ENCODE measurements around the gene CMTR1. TPM values are rescaled to one million over a fixed set of nuclear protein-coding genes. Genes with fewer than 3 reads are reported as not detected.

The CMTR1 gene
- total RNA-seq, 1 experiment from 2014 or later: 34.8 TPM

- H2BK20ac ChIP-seq (ENCODE audit: low read depth, low read length, poor library complexity, severe bottlenecking): no peak overlapping the region
- no peak overlapping the region for H3K27ac ChIP-seq (ENCODE audit: insufficient read length, low read depth, low read length)
- H3K14ac ChIP-seq (ENCODE audit: insufficient read depth, low read length): no peak overlapping the region; the same call in 1 of the 2 replicates
- TF ChIP-seq, protein P1, sequence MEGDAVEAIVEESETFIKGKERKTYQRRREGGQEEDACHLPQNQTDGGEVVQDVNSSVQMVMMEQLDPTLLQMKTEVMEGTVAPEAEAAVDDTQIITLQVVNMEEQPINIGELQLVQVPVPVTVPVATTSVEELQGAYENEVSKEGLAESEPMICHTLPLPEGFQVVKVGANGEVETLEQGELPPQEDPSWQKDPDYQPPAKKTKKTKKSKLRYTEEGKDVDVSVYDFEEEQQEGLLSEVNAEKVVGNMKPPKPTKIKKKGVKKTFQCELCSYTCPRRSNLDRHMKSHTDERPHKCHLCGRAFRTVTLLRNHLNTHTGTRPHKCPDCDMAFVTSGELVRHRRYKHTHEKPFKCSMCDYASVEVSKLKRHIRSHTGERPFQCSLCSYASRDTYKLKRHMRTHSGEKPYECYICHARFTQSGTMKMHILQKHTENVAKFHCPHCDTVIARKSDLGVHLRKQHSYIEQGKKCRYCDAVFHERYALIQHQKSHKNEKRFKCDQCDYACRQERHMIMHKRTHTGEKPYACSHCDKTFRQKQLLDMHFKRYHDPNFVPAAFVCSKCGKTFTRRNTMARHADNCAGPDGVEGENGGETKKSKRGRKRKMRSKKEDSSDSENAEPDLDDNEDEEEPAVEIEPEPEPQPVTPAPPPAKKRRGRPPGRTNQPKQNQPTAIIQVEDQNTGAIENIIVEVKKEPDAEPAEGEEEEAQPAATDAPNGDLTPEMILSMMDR (conservative IDR thresholded peaks at IDR 0.05): no peak
- Mint-ChIP-seq H3K27me3 (ENCODE audit: low read depth) (peaks cover 1% of the 10 kb centered on the region), H3K9me3 (no peaks in the 10 kb centered on the region), H3K36me3 (ENCODE audit: insufficient read depth in 1 of 3, low read depth in 3 of 3) (no peaks in the 10 kb centered on the region; a peak in 1 of 7 replicates), H3K4me1 (peaks cover 45 to 59% of the 10 kb centered on the region in 2 experiments), H3K27ac (no peak overlapping the region), H3K4me3 (no peak overlapping the region)
- no peak overlapping the region for H4K8ac ChIP-seq (replicated peaks; ENCODE audit: insufficient read length, low read depth, low read length)
- H3K27me3 ChIP-seq (ENCODE audit: insufficient read depth, low read length): no peaks in the 10 kb centered on the region
- H3K79me1 ChIP-seq (ENCODE audit: insufficient read depth, low read depth, low read length, poor library complexity, severe bottlenecking): no peaks in the 10 kb centered on the region
- H2BK15ac ChIP-seq (ENCODE audit: low read depth, low read length): no peak overlapping the region
- H2AK5ac ChIP-seq (ENCODE audit: insufficient read length, low read length): no peak overlapping the region
- no peaks in the 10 kb centered on the region for H3K9me3 ChIP-seq (ENCODE audit: control insufficient read depth, low read depth, low read length)
- H2BK5ac ChIP-seq (ENCODE audit: insufficient read length, low read length): no peak overlapping the region
- H3K4me2 ChIP-seq (ENCODE audit: insufficient read depth, insufficient read length, low read length): no peak overlapping the region
- H4K91ac ChIP-seq (ENCODE audit: insufficient read length, low read depth, low read length): no peak overlapping the region
- H3K18ac ChIP-seq (ENCODE audit: insufficient read length, low read depth, low read length): no peak overlapping the region
- H3K56ac ChIP-seq (ENCODE audit: insufficient read length, low read depth, low read length): no peak overlapping the region
- H2BK12ac ChIP-seq (ENCODE audit: insufficient read length, low read depth, low read length): no peak overlapping the region
- H3K23ac ChIP-seq (ENCODE audit: insufficient read length, low read depth, low read length): no peak overlapping the region
- no peaks in the 10 kb centered on the region for H4K20me1 ChIP-seq (ENCODE audit: control insufficient read depth, insufficient read depth, insufficient read length)
- peaks cover 5% of the 10 kb centered on the region; the same call in 1 of the 2 replicates for H3K4me1 ChIP-seq (ENCODE audit: insufficient read depth, low read length)
- DNase-seq: peak; percentile 20
- H3K79me2 ChIP-seq (ENCODE audit: insufficient read depth, low read length): no peaks in the 10 kb centered on the region
- H3K23me2 ChIP-seq (ENCODE audit: insufficient read length, low read depth, low read length, poor library complexity, severe bottlenecking): no peaks in the 10 kb centered on the region
- H3K9ac ChIP-seq (ENCODE audit: extremely low read depth, insufficient read length, low read length): no peak overlapping the region
- H3T11ph ChIP-seq (ENCODE audit: low read length): no peak overlapping the region
- no peak overlapping the region for H4K5ac ChIP-seq (ENCODE audit: insufficient read length, low read depth, low read length)
- no CpG with 5 or more reads among the region's 12 CpGs for WGBS (ENCODE audit: extremely low coverage, insufficient read length, low lambda C conversion rate)
- no peak overlapping the region for H2AFZ ChIP-seq (ENCODE audit: low read length)
- H3K4ac ChIP-seq (ENCODE audit: low read depth, low read length): no peak overlapping the region
- H2BK120ac ChIP-seq (ENCODE audit: low read depth, low read length, poor library complexity, severe bottlenecking): no peak overlapping the region
Observed at GRCh38 chr6:37491171-37491829, 58.3 kb downstream of the CMTR1 start.

All from H9 (cell line).